GM12872 (cell line): ENCODE results near the gene UTS2B.

Experiments
- TF ChIP-seq, protein P1 (sequence below): IDR thresholded peaks from 3 replicates; pipeline ENCODE4 v1.5.1; 2011; ENCODE audit warnings: low read depth, mild to moderate bottlenecking, low read length, moderate library complexity; ENCODE audit not compliant: insufficient read depth

The UTS2B gene

DNA sequence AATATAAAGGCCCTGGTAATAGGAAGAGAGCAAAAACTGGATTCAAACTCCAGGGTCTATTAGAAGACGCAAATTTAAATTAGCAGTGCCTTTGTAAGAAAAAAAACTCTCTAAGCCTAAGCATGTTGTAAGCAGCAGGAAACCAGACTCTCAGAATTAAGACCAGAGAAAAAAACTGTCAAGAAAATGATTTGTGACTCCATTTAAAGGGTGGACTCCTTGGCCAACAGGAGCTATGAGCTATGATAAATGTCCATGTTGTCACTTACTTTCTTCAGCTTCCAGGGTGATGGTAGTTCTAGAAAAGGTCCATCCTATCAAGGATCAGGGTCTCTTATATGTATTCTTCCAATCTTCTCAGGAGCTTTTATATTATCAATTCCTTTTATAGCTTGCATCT, 36.0 kb downstream of the UTS2B start:
- TF ChIP-seq, protein P1, sequence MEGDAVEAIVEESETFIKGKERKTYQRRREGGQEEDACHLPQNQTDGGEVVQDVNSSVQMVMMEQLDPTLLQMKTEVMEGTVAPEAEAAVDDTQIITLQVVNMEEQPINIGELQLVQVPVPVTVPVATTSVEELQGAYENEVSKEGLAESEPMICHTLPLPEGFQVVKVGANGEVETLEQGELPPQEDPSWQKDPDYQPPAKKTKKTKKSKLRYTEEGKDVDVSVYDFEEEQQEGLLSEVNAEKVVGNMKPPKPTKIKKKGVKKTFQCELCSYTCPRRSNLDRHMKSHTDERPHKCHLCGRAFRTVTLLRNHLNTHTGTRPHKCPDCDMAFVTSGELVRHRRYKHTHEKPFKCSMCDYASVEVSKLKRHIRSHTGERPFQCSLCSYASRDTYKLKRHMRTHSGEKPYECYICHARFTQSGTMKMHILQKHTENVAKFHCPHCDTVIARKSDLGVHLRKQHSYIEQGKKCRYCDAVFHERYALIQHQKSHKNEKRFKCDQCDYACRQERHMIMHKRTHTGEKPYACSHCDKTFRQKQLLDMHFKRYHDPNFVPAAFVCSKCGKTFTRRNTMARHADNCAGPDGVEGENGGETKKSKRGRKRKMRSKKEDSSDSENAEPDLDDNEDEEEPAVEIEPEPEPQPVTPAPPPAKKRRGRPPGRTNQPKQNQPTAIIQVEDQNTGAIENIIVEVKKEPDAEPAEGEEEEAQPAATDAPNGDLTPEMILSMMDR: no peak

DNA sequence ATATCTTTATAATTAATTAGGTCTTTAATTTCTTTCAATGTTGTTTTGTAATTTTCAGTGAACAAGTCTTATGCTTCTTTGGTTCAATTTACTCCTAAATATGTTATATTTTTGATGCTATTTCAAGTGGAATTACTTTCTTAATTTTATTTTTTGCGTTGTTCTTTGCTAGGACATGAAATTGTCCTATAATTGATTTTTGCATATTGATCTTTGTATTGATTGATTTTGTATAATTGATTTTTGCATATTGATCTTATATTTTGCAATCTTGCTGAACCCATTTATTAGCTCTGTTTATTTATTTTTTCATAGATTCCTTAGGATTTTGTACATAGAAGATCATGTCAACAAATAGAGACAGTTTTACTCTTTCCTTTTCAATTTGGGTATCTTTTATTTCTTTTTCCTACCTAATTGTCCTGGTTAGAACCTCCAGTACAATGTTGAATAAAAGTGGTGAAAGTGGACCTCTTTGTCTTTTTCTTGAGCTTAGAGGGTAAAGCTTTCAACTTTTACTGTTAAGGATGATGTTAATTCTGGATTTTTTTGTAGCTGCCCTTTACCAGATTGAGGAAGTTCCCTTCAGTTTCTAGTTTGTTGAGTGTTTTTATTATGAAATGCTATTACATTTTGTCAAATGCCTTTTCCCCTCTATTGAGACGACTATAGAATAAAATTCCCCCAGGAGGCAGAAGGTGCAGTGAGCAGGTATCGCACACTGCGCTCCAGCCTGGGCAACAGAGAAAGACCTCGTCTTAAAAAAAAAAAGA, 37.9 kb downstream of the UTS2B start:
- TF ChIP-seq, protein P1: no peak

DNA sequence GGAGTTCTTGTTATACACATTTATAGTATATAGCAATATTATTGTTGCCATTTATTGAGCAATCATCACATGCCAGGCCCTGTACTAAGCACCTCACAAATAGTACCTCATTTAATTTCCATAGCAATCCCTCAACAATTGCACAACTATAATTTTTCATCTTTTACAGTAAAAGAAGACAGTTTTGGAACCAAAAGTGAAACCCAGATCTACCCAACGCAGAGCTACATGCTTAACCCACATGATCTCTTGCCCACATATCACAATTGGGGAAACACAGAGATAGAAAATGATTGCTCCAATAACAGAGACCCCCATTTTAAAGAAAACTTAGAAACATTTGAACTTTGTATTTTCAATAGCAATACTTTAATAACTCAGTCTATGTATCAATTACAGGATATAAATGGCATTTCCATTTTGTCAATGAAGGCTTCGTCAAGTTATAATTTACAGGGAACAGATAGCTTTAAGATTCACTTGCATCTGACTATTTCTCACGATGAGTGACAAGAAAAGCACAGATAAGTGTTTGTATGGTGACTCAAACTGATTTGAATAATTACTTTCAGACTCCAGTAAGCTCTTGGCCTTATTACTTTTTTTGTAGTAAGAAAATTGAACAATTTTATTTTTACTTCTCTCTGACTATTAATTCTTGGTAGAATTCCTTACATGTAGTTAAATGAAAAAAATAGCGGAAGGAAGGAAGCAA, 39.9 kb downstream of the UTS2B start:
- TF ChIP-seq, protein P1: no peak

DNA sequence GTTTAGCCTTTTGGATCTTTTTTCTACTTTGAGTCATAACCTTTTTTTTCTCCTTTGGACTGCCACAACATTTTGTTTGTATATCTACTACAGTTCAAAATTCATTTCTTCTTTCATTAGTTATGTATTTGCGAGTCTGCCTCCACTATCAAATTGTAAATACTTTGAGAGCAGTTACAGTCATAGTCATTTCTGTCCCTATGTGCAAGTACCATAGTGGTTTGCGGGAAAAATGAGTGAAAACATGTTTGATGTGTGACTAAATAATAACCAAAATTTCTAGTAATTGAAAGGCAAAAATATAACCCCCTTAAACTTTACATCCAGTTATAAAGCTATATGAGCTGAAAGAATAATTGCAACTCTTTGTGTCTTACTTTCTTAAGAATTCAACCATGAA, 46.9 kb downstream of the UTS2B start:
- TF ChIP-seq, protein P1: no peak

DNA sequence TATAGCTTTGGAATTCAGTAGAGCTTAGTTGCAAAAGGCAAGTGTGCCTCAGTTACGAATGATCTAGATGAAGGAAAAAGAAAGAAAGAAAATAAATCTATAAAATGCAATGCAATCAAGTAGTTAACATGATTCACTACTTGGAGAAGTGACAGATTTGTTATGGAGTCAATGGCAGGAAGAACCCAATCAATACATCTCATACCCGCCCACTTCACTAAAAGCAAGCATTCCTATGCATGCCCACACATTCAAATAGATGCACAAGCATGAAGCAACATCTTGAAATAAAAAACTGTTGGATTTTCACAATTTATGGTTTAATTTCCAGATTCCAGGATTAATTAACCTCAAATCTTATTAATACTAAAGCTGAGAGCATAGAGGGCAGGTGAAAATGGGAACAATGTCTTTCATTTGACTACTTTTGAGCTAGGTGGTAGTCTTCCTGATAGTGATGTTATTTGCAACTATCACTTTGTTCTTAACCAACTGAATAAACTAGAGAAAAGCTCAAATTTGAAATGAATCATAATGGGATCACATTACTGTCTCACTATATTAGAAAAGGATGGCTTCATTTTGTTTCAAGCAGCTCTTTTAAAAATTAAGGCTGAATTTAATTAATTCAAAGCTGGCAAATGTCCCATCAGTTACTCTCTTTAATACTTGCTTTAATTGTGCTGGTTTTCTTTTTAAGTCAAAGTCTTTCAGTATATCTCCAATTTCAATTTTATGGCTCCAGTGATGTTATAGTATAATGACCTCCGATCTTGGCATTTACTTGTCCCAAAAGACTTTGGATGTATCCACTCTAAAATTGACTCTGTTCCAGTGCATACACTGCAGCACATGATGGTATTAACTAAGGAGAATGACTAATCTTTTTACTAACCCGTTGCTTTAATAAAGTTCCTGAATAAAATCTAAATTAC, 47.8 kb downstream of the UTS2B start:
- TF ChIP-seq, protein P1: no peak

DNA sequence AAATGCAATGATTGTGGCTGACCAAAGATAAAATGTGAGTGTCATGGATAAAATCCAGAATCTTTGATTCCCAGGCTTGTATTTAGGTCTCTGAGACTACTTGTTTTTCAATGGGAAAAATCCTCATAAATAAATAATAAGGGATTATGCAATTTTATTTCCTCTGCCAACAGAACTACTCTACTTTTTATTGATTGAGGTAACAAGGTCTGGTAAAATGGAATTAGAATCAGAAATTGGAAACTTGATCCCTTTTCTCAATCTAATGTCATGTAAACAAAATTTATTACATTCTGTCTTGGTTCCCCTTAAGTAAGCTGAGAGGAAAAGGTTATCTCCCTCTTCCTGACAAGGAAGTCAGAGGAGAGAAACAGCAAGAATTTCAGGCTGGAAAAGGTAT, 49.4 kb downstream of the UTS2B start:
- TF ChIP-seq, protein P1: no peak

DNA sequence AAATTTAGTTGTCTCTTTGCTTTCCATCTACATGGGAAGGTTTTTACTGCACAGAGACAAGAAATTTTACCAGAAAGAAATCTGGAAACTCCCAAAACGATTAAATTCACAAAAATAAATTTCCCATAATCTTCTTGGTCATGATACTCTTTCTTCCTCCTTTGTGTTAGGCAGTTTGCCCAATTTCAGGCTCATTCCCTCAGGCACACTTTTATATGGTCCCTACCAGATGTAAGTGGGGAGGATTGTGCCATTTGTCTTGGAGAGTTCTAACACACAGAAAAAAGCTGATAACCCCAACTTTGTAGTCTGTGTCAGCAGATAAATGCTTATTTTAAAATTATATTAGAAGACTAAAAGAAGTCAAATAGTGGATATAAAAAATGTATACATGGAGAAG, 50.2 kb downstream of the UTS2B start:
- TF ChIP-seq, protein P1: no peak
